GM12874 (cell line): ENCODE data around the gene NR3C1.
A peak's percentile ranks its signal among the peaks of the same experiment; 100 is the strongest.

Experiments
- TF ChIP-seq, protein P1 (sequence below): IDR thresholded peaks from 2 replicates; pipeline ENCODE4 v1.5.1; 2011; ENCODE audit warnings: low read depth, mild to moderate bottlenecking, control low read depth, low read length, moderate library complexity; ENCODE audit not compliant: insufficient read depth

The NR3C1 gene

GRCh38 chr5:143403593-143404415, at the start of gene NR3C1:
NR3C1 (minus strand) TSS chr5:143403686; CDS start chr5:143400839, 2,847 bp downstream.
- TF ChIP-seq, protein P1, sequence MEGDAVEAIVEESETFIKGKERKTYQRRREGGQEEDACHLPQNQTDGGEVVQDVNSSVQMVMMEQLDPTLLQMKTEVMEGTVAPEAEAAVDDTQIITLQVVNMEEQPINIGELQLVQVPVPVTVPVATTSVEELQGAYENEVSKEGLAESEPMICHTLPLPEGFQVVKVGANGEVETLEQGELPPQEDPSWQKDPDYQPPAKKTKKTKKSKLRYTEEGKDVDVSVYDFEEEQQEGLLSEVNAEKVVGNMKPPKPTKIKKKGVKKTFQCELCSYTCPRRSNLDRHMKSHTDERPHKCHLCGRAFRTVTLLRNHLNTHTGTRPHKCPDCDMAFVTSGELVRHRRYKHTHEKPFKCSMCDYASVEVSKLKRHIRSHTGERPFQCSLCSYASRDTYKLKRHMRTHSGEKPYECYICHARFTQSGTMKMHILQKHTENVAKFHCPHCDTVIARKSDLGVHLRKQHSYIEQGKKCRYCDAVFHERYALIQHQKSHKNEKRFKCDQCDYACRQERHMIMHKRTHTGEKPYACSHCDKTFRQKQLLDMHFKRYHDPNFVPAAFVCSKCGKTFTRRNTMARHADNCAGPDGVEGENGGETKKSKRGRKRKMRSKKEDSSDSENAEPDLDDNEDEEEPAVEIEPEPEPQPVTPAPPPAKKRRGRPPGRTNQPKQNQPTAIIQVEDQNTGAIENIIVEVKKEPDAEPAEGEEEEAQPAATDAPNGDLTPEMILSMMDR = peak; percentile 81

GRCh38 chr5:143449772-143450171, 46.3 kb upstream of the NR3C1 start:
- TF ChIP-seq, protein P1 = no peak

DNA sequence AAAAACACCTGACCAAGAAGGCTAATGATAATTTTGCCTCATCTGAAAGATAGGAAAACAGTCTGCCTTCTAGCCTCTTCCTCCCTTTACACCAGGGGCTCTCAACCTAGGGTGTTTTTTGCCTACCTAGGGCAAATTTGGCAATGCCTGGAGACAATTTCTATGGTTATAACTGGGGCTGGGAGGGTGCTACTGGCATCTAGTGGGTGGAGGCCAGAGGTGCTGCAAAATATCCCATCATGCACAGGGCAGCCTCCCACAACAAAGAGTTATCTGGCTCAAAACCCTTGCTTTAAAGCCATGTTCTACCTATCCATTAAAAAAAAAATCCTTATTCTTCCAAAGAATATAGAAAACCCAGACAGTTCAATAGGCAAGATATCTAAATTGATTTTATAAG, 45.0 kb upstream of the NR3C1 start:
- TF ChIP-seq, protein P1 = 0 out of 2 replicates have a peak, but pooled peaks have one; percentile 11

GRCh38 chr5:143447983-143448382, 44.5 kb upstream of the NR3C1 start:
- TF ChIP-seq, protein P1 = no peak

DNA sequence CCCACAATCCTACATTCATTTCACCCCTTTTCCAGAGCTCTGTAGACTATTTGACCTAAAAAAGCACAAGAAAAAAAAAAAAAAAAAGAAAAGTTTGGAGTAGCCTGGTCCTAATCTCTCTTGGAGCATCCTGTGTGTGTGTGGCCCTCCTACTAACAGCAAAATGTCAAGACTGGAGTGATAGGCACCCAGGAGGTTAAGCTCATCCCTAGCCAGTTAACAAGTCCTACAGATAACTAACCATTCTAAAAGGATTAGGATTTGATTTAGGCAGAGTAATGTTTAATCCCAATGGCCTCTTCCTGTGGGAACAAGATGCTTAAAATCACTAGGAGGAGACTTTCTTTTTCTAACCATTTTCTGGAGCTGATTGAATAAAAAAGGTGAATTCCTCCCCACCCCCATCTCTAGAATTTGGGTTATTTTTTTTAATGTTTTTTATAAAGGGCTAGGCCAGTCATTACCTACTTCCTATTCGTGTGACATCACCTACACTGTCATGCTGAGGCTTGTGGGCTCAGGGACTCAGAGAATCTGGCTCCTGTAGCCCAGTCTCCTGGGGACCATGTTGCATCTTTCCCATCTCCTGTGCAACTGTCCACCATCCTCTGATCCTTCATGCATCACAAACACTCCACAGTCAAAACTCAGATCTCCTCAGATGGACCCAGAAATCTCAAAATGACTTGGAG, 43.2 kb upstream of the NR3C1 start:
- TF ChIP-seq, protein P1 = no peak

- TF ChIP-seq, protein P1 = no peak
Observed at GRCh38 chr5:143445776-143446175, 42.3 kb upstream of the NR3C1 start.

DNA sequence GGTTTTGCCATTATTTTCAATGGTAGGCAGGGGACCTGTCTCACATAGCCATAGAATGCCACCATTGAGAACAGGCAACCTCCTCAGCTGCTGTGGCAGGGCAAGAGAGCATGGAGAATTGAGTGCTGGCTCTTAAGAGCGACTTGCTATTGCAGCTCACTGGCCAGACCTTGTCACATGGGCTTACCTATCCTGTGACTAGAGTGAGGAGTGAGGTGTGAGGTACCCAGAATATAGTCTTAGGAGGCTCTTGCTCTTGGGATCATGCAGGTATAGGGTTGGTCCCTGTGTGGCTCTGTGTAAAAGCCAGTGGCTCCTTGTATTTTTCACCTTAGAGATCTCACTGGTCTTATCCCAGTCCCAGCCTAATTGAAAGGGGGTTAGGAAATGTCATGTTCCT, 39.8 kb upstream of the NR3C1 start:
- TF ChIP-seq, protein P1 = no peak
